ENCODE data around the gene SLC30A4.
"Not testable (repeated sequence)": the region's sequence is repeated elsewhere in the genome, so short reads cannot be mapped to it uniquely, and the experiment has no call there.

Gene SLC30A4, protein sequence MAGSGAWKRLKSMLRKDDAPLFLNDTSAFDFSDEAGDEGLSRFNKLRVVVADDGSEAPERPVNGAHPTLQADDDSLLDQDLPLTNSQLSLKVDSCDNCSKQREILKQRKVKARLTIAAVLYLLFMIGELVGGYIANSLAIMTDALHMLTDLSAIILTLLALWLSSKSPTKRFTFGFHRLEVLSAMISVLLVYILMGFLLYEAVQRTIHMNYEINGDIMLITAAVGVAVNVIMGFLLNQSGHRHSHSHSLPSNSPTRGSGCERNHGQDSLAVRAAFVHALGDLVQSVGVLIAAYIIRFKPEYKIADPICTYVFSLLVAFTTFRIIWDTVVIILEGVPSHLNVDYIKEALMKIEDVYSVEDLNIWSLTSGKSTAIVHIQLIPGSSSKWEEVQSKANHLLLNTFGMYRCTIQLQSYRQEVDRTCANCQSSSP

DNA sequence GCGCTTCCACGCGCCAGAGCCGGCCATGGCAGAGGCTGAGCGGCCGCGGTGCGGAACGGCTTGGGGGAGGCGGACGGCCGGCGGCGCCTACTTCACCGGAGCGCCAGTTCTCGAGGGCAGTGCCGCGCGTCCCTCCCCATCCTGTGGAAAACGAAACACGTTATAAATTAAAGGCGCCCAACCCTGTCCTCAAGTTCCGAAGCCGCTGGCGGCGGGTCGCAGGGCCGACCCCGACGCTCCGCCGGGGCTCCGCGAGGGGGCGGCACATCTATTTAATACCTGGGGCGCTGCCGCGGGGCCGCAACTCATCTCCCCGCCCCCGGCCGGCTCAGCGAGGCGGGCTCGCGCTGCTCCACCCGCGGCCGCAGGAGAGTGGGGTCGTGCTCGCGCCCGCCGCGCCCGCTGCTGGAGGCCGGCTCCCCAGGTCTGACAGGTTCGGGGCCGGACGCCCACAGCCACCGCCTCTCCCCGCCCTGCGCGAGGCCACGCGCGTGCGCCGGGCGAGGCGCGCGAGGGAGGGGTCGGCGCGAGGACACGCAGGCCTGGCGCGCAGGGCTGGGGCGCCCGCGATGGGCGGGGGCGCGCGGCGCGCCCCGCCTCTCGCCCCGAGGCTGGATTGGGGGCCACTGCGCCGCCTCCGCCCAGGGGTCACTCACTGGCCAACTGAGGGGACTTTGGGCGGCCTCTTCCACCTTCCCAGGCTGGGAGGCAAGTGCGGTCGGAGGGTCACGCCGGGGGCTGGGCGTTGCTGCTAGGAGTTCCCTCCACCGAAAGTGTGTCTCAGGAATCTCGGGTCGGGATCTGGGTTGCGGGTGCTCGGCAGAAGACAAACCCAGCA is at the start of gene SLC30A4:
TSS of gene SLC30A4 (minus strand) at position 428 of the 838 bp plus-strand sequence. CDS start at position 27, 401 bp downstream.
- H3K4me3 ChIP-seq (ENCODE audit: low read depth, low read length) = peak within 1 kb of the TSS; percentile 51

DNA sequence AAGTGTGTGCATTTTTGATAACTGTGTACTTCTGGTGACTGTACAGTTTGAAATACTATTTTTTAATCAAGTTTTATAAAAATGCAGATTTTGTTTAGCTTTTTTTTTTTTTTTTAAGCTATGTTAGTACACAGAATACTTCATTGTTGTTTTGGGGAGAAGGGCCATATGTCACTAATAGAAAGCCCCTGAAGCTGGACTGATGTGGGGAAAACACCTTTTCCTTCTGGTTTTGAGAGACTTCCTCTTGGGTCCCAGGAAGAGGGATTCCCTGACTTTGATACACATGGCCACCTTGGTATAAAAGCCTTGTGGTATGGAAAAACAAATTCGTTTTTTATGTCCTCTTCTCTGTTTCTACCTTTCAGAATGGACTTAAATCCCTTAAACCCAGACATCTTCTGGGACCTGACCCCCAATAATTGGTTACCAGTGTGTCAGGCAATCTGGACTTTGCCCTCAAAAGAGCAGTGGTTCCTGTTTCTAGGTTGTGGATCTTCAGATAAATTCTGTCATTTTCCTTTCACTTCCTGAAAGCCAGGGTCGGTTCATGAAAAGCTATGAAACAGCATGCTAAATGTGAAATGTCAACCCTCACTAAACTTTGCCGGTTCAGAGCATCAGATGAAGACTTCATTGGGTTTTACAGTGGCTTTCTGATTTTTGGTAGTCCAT is 33.5 kb upstream of the SLC30A4 start:
- no peak overlapping the region for H3K4me3 ChIP-seq (ENCODE audit: low read depth, low read length)

DNA sequence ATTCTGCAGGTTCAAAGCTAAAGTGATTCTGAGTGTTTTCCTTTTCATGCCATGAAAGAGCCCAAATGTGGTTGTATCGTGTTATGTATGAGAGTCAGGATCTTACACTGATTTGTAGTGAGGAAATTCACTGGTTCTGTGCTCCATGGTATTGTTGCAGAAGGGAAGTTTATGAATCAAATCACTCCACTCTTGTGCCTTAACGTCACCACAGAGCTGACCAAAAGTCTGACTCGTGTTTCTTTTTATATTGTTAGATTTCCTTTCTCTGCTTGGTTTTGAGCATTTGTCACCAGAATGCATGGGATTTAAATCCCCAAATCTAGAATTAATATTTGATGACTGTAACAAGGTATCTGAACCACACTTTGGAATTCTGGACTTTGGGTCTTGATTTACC is 29.1 kb upstream of the SLC30A4 start:
- no peak overlapping the region for H3K4me3 ChIP-seq (ENCODE audit: low read depth, low read length)

DNA sequence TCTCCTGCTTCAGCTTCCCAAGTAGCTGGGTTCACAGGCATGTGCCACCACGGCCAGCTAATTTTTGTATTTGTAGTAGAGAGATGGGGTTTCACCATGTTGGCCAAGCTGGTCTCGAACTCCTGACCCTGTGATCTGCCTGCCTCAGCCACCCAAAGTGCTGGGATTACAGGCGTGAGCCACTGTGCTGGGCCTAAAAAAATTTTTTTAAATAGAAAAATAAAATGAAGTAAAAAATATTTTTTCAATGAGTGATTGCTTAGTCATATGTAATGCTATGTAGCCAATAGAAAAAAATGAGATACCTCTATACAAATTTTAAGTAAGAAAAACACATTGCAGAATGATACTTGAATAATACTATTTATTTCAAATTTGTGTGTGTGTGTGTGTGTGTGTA is 27.9 kb upstream of the SLC30A4 start:
- no peak overlapping the region for H3K4me3 ChIP-seq (ENCODE audit: low read depth, low read length)

DNA sequence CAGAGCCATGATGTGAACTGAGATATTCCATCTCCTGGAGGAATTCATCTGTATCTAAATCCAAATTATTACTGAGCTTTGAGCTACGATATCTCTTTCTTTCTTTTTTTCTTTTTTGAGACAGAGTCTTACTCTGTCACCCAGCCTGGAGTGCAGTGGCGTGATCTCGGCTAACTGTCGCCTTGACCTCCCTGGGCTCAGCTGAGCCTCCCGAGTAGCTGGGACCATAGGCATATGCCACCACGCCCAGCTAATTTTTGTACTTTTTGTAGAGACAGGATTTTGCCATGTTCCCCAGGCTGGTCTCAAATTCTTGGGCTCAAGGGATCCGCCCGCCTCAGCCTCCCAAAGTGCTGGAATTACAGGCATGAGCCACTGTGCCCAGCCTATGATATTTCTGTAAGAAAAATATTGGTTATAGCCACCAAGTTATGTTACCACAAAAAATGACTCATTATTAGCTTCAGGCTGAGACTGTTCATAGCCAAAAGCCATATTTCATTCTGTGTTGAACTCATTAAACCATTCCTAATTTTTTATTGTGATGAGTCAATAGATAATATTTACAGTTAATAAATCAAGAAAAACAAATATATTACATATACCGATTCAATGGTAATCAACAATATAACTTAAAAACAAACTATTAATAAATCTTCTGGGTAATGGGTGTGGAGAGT is 27.1 kb upstream of the SLC30A4 start:
- H3K4me3 ChIP-seq (ENCODE audit: low read depth, low read length) = no peak overlapping the region

DNA sequence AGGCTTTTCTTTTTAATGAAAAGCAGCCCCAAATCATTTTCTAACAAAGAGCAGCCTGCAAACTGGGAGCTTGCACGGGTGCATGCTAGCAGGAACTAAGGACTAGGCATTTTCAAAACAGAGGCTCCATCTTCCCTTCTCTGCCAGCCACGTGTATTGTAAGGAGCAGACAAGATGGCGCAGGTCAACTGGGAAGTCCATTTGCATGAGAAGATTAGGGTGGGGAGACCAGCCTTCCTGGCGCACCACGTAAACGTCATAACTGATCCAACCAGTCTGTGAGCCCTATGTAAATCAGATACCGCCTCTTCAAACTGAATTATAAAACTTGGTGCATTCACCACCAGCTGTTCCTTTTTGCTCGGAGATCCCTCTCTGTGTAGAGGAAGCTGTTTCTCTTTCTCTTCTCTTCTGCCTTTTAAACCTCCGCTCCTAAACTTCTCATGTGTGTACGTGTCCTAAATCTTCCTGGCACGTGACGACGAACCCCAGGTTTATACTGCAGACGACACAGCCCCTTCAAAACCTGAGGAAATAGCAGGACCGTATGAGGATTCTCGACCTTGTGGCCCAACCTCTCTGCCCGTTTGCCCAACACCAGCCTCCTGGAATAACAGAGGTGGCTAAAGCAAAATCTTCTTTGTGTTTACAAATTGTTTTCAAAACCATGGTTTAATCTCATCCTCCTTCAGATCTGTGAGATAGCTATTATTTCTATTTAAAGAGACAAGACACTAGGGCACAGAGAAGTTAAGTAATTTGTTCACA is 26.4 kb upstream of the SLC30A4 start:
- H3K4me3 ChIP-seq (ENCODE audit: low read depth, low read length) = no peak overlapping the region

DNA sequence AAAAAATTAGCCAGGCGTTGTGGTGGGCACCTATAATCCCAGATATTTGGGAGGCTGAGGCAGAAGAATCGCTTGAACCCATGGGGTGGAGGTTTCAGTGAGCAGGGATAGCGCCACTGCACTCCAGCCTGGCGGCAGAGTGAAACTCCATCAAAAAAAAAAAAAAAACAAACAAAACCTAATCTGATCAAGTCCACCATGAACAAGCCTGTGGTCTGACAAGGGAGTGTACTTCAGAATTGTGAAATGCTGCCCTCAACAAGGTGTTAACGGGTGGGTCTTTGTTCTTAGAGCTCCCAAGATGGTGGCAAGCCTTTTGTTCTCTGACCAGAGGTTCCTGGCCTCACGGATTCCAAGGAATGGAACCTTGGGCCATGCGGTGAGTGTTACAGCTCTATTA is 24.2 kb upstream of the SLC30A4 start:
- H3K4me3 ChIP-seq (ENCODE audit: low read depth, low read length) = no peak overlapping the region

DNA sequence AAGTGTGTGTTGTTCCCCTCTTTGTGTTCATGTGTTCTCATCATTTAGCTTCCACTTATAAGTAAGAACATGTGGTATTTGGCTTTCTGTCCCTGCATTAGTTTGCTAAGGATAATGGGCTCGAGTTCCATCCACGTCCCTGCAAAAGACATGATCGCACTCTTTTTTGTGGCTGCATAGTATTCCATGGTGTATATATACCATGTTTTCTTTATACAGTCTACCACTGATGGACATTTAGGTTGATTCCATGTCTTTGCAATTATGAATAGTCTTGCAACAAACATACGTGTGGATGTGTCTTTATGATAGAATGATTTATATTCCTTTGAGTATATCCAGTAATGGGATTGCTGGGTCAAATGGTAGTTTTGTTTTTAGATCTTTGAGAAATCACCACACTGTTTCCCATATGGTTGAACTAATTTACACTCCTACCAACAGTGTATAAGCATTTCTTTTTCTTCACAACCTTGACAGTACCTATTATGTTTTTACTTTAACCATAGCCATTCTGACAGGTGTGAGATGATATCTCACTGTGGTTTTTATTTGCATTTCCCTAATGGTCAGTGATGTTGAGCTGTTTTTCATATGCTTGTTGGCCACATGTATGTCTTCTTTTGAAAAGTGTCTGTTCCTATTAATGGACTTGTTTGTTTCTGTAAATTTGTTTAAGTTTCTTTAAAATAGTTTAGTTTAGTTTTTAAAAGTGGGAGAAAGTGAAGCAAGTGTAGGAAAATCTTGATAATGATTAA is 21.9 kb upstream of the SLC30A4 start:
- H3K4me3 ChIP-seq (ENCODE audit: low read depth, low read length) = no peak overlapping the region

DNA sequence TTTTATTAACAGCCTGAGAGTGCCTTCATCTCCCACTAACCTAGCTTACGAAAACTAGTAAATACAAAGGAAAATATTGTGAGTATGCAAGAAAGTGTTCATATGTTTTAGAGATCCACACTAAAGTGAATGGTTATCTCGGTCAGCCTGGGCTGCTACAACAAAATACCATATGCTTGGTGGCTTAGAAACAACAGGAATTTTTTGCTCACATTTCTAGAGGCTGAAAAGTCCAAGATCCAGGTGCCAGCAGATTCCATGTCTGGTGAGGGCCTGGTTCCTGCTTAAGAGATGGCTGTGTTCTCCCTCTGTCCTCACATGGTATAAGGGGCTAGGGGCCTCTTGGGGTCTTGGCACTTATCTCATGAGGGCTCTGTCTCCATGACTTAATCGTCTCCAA is 20.5 kb upstream of the SLC30A4 start:
- H3K4me3 ChIP-seq (ENCODE audit: low read depth, low read length) = no peak overlapping the region

DNA sequence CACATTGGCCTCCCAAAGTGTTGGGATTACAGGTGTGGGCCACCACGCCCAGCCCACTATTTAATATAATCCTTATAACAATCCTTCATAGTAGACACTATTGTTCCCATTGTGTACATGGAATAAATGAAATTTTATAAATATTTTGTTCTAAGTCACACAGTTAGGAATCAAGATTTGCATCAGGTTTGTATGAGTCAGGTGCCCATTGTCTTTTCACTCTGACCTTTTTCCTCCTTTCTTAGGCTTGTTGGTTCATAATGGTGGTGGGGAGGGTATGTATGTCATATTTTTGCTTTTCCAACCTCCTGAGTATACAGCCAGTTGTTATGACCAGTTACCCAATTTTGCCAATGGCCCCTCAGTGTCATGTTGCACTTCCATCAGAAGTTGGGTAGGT is 18.0 kb upstream of the SLC30A4 start:
- H3K4me3 ChIP-seq (ENCODE audit: low read depth, low read length) = no peak overlapping the region

DNA sequence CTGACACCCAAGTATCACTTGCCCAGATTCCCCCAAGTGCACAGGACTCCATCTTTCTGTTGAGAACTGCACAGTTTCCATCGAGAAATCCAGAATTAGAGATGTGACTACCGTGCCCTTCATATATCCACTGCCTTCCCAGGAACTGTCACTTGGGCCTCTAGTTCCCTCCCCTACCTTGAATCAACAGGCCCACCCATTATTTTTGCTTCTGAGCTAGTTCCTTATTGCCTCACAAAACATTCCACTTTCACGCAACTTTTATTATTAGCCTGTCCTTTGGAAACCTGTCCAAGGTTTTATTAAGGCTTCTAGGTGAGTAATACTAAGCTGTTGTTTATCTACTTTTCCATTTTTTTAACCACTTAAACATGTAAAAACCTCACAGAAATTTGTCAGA is 17.1 kb upstream of the SLC30A4 start:
- H3K4me3 ChIP-seq (ENCODE audit: low read depth, low read length) = no peak overlapping the region

DNA sequence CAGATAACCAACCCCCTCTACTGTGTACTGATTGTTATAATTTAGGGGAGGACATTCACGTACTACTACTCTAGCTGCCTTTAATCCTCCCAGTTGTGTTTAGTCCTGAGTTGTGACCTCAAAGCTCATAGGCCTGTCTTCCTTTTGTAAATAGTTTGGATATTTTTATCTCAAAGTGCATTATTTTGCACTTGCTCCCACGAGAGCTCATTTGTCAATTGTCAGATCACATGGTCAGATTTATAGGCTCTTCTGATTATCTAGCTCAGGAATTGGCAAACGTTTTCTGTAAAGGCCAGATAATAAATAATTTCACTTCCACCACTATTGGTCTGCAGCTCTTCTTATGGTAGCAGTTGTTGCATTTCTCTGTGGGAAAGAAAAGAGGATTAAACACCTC is 14.4 kb upstream of the SLC30A4 start:
- H3K4me3 ChIP-seq (ENCODE audit: low read depth, low read length) = no peak overlapping the region

DNA sequence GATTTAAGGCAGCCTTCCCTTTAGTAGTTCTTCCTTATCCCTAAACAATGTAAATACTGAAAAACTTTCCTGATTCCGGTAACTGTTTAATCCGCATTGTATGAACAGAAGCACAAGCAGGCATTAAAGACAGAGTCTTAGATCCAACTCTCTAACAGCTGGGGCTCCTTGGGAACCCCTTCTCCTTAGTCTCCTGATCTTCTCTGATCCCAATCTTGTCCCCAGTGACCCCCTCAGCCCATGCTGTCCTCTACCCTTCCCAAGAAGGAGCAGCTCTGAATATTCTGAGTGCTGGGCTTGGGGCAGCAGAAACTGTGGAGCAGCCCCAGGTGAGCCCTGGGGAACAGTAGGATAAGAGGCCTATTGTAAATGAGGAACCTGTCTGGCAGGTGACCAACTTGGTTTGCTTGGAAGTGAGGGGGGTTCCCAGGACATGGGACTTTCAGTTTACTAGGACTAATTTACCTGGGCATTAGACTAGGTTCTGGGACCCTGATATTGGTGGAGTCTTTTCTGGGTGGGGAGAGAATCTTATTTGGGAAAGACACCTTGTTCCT is 13.0 kb upstream of the SLC30A4 start:
- H3K4me3 ChIP-seq (ENCODE audit: low read depth, low read length) = no peak overlapping the region

DNA sequence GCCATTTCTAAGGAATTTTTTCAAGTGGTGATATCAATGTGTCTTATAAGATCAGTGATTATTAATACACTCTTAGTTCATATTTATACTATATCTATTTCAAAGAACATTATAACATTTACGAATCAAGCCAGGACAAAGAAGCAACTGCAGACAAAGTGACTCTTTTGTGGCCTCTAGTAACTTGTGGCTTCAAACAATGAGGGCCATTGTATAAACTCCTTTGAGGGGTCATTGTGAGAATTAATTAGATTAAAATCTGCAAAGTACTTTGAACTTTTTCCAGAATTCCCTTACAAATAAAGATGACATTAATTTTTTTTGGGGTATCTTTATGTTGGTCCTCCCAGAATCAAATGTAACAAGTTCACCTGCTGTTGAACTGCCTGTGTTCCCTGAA is 12.3 kb upstream of the SLC30A4 start:
- no peak overlapping the region for H3K4me3 ChIP-seq (ENCODE audit: low read depth, low read length)

DNA sequence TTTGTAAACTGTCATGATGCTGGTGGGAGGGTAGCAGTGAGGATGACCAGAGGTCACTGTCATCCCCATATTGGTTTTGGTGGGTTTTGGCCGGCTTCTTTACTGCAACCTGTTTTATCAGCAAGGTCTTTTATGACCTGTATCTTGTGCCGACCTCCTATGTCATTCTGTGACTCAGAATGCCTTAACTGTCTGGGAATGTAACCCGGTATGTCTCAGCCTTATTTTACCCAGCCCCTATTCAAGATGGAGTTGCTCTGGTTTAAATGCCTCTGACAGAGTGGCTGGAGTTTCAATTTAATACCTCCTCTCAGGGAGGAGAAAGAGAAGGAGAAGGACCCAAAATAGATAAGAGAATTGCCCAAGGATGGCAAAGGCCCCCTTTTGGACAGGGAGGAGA is 10.3 kb upstream of the SLC30A4 start:
- not testable (repeated sequence) for H3K4me3 ChIP-seq (ENCODE audit: low read depth, low read length)

DNA sequence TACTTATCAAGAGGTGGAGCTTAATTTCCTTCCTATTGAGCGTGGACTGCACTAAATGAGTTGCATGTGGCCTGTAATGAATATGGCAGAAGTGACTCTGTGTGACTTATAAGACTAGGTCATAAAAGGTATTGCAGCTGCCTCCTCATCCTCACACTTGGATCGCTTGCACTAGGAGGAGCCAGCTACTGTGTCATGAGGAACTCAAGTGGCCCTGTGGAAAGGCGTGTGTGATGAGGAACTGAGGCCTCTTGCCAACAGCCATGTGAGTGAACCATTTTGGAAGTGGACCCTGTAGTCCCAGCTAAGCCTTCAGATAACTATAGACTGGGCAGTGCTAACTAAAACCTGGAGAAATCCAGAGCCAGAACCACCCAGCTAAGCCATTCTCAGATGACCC is 7.1 kb upstream of the SLC30A4 start:
- no peak overlapping the region for H3K4me3 ChIP-seq (ENCODE audit: low read depth, low read length)

DNA sequence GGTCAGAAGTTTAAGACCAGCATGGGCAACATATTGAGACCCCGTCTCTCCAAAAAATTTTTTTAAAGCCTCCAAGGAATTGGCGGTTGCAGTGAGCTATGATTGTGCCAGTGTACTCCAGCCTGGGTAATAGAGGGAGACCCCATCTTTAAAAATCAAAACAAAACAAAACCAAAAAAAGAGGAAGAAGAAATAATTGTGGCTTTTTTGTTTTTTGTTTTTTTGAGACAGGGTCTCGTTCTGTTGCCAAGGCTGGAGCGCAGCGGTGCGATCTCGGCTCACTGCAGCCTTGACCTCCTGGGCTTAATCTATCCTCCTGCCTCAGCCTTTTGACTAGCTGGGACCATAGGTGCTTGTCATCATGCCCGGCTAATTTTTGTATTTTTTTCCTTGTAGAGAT is 4.5 kb upstream of the SLC30A4 start:
- no peak overlapping the region for H3K4me3 ChIP-seq (ENCODE audit: low read depth, low read length)

DNA sequence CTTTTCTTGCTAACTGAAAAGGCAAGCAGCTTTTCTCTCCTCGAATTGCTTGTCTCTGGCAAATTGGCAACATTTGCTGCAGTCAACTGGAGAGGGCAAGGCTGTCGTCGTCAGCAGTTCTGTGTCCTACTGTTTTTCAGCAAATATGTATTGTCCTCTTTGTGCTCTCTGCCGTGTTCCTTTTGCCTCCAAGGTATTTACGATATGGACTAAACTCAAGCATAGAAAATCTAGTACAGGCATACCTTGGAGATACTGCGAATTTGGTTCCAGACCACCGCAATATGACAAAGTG is 558 bp upstream of the SLC30A4 start:
- H3K4me3 ChIP-seq (ENCODE audit: low read depth, low read length) = peak overlapping the region; percentile 51

DNA sequence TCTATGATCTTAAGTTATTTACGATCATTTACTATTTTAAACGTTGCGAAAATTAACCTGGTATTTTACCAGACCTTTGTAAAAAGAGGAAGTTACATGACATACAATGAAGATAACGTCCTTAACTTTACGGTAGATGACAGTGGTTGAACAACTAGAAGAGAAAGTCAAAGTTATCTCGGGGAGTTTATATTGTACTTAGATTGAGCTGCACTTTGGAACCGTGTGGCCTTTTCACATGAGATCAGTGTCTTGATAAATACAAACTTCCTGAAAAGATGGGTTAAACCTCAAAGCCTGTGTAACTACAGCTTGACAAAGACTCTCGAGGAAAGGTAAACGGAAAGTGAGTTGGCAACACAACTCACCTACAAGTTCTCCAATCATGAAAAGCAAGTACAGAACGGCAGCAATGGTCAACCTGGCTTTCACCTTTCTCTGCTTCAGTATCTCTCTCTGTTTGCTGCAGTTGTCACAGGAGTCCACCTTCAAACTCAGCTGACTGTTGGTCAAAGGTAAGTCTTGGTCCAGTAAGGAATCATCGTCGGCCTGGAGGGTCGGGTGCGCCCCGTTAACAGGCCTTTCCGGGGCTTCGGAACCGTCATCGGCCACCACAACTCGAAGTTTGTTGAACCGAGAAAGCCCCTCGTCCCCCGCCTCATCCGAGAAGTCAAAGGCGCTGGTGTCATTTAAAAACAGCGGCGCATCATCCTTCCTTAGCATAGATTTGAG is 793 bp downstream of the SLC30A4 start:
- H3K4me3 ChIP-seq (ENCODE audit: low read depth, low read length) = peak overlapping the region; percentile 51

Measured in iPS-11a (cell line).